K562 (cell line): ENCODE results near the gene PDE3A. TPM values are rescaled to one million over a fixed set of nuclear protein-coding genes. Genes with fewer than 3 reads are reported as not detected.

ENCODE experiments used
- ATAC-seq: fragments of 200-7000 bp; cut with Tn5 transposase; 3 replicates; pipeline ENCODE4 v1.9.1; 2020; ENCODE audit warnings: moderate library complexity
- BruUV-seq: library from RNA; stranded (reverse); fragments of 400-500 nt; replicated peaks from 2 replicates; lab custom pipeline; 2021; lab: Mats Ljungman, UMichigan
- CTCF ChIA-PET: fragments of 300-600 bp; formaldehyde crosslinking; extraction: SDS; loops from one replicate; lab custom pipeline; 2021; ENCODE audit warnings: low intra/inter-chr PET ratio; lab: Yijun Ruan, JAX
- POLR2A ChIA-PET: fragments of 300-600, 350-650 bp; sonication (Branson Sonifier 250); formaldehyde crosslinking; extraction: SDS; loops from one replicate; lab custom pipeline; 2021; ENCODE audit warnings: antibody characterized with exemption, inconsistent platforms; lab: Yijun Ruan, JAX
- DNase-seq, 4 experiments: peaks; one replicate each; pipeline versions ENCODE4 v3.0.0 to v3.0.0-alpha.2; 2011 to 2018; ENCODE audit warnings: low spot score in 3 of 4, mixed read lengths in 3 of 4; ENCODE audit errors: extremely low read depth in 1 of 4
- FAIRE-seq: peaks from 2 replicates; lab custom pipeline; 2011; peaks lifted over from hg19 to GRCh38; lab: Jason Lieb, UNC
- H2AFZ ChIP-seq: 2 replicates; pipeline ENCODE4 v1.6.0; 2011; ENCODE audit warnings: low read depth, low read length, control low read depth, inconsistent platforms
- H3K27ac ChIP-seq: fragments of 200-600 bp; 3 replicates; pipeline ENCODE4 v1.8.0; 2011; ENCODE audit warnings: low read depth, mild to moderate bottlenecking, control low read depth, inconsistent platforms, low read length, moderate library complexity, mixed read lengths; ENCODE audit errors: extremely low read depth
- H3K27me3 ChIP-seq, 2 experiments: fragments of 300-600 bp in 1 of 2; 2 replicates in 1 of 2; 3 replicates in 1 of 2; pipeline versions ENCODE4 v1.6.0 to v1.8.0; 2011; ENCODE audit warnings: inconsistent platforms in 2 of 2, low read length in 2 of 2, mild to moderate bottlenecking in 1 of 2, mixed read lengths in 1 of 2, moderate library complexity in 1 of 2; ENCODE audit not compliant: control insufficient read depth in 2 of 2, insufficient read depth in 2 of 2
- H3K36me3 ChIP-seq: fragments of 300-600 bp; 3 replicates; pipeline ENCODE4 v1.8.0; 2011; ENCODE audit warnings: mild to moderate bottlenecking, low read length, inconsistent platforms; ENCODE audit not compliant: control insufficient read depth, insufficient read depth
- H3K4me1 ChIP-seq, 2 experiments: fragments of 200-600 bp in 1 of 2; replicated peaks in 1 of 2; 2 replicates in 1 of 2; 3 replicates in 1 of 2; pipeline versions ENCODE4 v1.5.1 to v1.8.0; 2011; ENCODE audit warnings: inconsistent platforms in 2 of 2, low read length in 2 of 2, mild to moderate bottlenecking in 1 of 2, mixed read lengths in 1 of 2, moderate library complexity in 1 of 2; ENCODE audit not compliant: control insufficient read depth in 2 of 2, insufficient read depth in 2 of 2
- H3K4me2 ChIP-seq: 2 replicates; pipeline ENCODE4 v1.6.1; 2011; ENCODE audit warnings: low read length, control low read depth, inconsistent platforms, mixed read lengths; ENCODE audit not compliant: insufficient read depth
- H3K4me3 ChIP-seq: fragments of 200-600 bp; sonication (generic), shearing (Covaris generic); 2 replicates; pipeline ENCODE4 v1.5.1; 2016; ENCODE audit warnings: control low read depth, inconsistent platforms
- H3K79me2 ChIP-seq: fragments of 200-600 bp; 3 replicates; pipeline ENCODE4 v1.8.0; 2011; ENCODE audit warnings: low read length, inconsistent platforms; ENCODE audit not compliant: control insufficient read depth, insufficient read depth
- H3K9ac ChIP-seq, 2 experiments: 2 replicates each; pipeline versions ENCODE4 v1.6.0 to v1.6.1; 2011; ENCODE audit warnings: low read depth in 2 of 2, low read length in 2 of 2, control low read depth in 1 of 2, inconsistent platforms in 1 of 2, mild to moderate bottlenecking in 1 of 2, mixed read lengths in 1 of 2; ENCODE audit not compliant: insufficient read depth in 1 of 2
- H3K9me1 ChIP-seq: one replicate; pipeline ENCODE4 v1.6.0; 2011; ENCODE audit warnings: inconsistent platforms, mild to moderate bottlenecking, low read length, moderate library complexity; ENCODE audit not compliant: control insufficient read depth, insufficient read depth
- H3K9me3 ChIP-seq: replicated peaks from 2 replicates; pipeline ENCODE4 v1.5.1; 2011; ENCODE audit warnings: low read depth, low read length, inconsistent platforms; ENCODE audit not compliant: control insufficient read depth, insufficient read depth
- H4K20me1 ChIP-seq: replicated peaks from 2 replicates; pipeline ENCODE4 v1.6.1; 2011; ENCODE audit warnings: low read length, inconsistent platforms, mixed read lengths; ENCODE audit not compliant: control insufficient read depth, insufficient read depth
- BHLHE40 ChIP-seq: IDR thresholded peaks from 2 replicates; pipeline ENCODE4 v1.6.1; 2011; ENCODE audit warnings: low read length, improper control_type of control experiment
- BRF2 ChIP-seq: IDR thresholded peaks from 3 replicates; pipeline ENCODE4 v1.6.1; 2011; ENCODE audit warnings: borderline replicate concordance, mild to moderate bottlenecking; ENCODE audit not compliant: insufficient read length, insufficient read depth
- CEBPB ChIP-seq: fragments of 450-650 bp; IDR thresholded peaks from 2 replicates; pipeline ENCODE4 v1.6.1; 2016; ENCODE audit warnings: missing genetic modification characterization, missing compliant biosample characterization
- ESRRA ChIP-seq: fragments of 450-650 bp; IDR thresholded peaks from 2 replicates; pipeline ENCODE4 v1.6.1; 2014; ENCODE audit warnings: low read depth, mild to moderate bottlenecking, moderate library complexity, borderline replicate concordance
- ETS1 ChIP-seq: conservative IDR thresholded peaks from 2 replicates; pipeline ENCODE4 v1.6.1; 2011; ENCODE audit warnings: low read depth, mild to moderate bottlenecking, low read length; ENCODE audit not compliant: control insufficient read depth
- NFE2 ChIP-seq: IDR thresholded peaks from 2 replicates; pipeline ENCODE4 v1.6.1; 2014; ENCODE audit warnings: antibody characterized with exemption, low read depth
- RBM14 ChIP-seq: fragments of 200-400 bp; formaldehyde crosslinking; IDR thresholded peaks from 2 replicates; pipeline ENCODE4 v1.6.1; 2018; ENCODE audit warnings: low read depth, mild to moderate bottlenecking, low read length, moderate library complexity, borderline replicate concordance; ENCODE audit not compliant: insufficient read depth
- RCOR1 ChIP-seq, 2 experiments: IDR thresholded peaks; 2 replicates each; pipeline ENCODE4 v1.6.1; 2012; ENCODE audit warnings: low read depth in 2 of 2, low read length in 2 of 2, borderline replicate concordance in 1 of 2, improper control_type of control experiment in 1 of 2
- RFX5 ChIP-seq: IDR thresholded peaks from 2 replicates; pipeline ENCODE4 v1.6.1; 2011; ENCODE audit warnings: low read depth, mild to moderate bottlenecking, improper control_type of control experiment, low read length
- SMARCB1 ChIP-seq: IDR thresholded peaks from 2 replicates; pipeline ENCODE4 v1.6.1; 2011; ENCODE audit warnings: improper control_type of control experiment, low read depth; ENCODE audit not compliant: insufficient read length
- ZNF518B ChIP-seq: fragments of 250-450 bp; sonication (Bioruptor Pico); IDR thresholded peaks from 2 replicates; pipeline ENCODE4 v1.5.0; 2021; ENCODE audit warnings: mild to moderate bottlenecking, moderate library complexity
- WGBS: fragments of 100-300 bp; shearing (Covaris generic); methylation state at CpG from one replicate; pipeline ENCODE4 v1.1.6; 2016; ENCODE audit warnings: low coverage, mixed read lengths; ENCODE audit not compliant: insufficient coverage; ENCODE audit errors: missing lambda C conversion rate; 5-methylcytosine and 5-hydroxymethylcytosine counted together
- in situ Hi-C: fragments of 300-500 bp; cut with MboI; formaldehyde crosslinking; loops from 4 replicates; pipeline ENCODE4 v1.15.0; 2018; ENCODE audit warnings: inconsistent platforms, mixed read lengths
- intact Hi-C: fragments of 100-400 bp; cut with micrococcal nuclease; formaldehyde crosslinking; loops from 2 replicates; pipeline ENCODE4 v1.14.2; 2022
- polyA plus RNA-seq, 8 experiments: library from polyadenylated mRNA; depleted of rRNA in 4 of 8; stranded (reverse) in 5 of 8; unstranded in 3 of 8; fragments of >200 nt; fragmentation: Nextera tagmentation in 2 of 8; fragmentation: Illumina TruSeq in 1 of 8; extraction: Ambion mirVana in 2 of 8; extraction: Trizol in 1 of 8; gene quantifications; 2 replicates each; pipeline versions ENCODE4 v1.2.1 to v1.2.3, GENCODE V29; 2011 to 2014; ENCODE audit warnings: inconsistent platforms in 1 of 8, missing spikeins in 1 of 8
- total RNA-seq, 7 experiments: library from RNA; depleted of rRNA in 6 of 7; stranded (reverse); fragments of >200 nt in 6 of 7; fragmentation: Illumina TruSeq in 2 of 7; extraction: Trizol in 2 of 7; gene quantifications; 2 replicates each; pipeline versions ENCODE4 v1.2.1 to v1.2.3, GENCODE V29; 2011 to 2021; ENCODE audit warnings: low replicate concordance in 1 of 7

PDE3A gene
- total and polyA plus RNA-seq, 9 of the 15 experiments (the other 6 are each of a cell fraction or from before 2014, with no cell fraction given), result 0.02 TPM; not detected in 8

DNA sequence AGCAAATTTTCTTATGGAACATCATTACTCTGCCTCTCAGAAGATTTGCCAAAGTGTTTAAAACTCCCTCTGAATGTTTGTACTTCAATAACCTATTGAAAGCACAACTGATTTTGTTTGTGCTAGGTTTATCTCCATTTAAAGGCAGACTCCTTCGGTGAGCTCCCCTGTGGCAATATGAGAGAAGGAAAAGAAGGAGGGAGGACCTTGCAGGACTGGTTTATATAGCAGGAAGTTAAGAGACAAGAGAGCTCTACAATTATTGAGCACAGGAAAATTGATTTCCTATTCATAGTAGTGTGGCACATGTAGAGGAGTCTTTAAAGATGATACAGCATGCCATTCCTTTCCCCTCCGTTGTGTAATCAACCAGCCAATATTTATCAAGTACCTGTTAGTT, 75.5 kb downstream of the PDE3A start:
- Histone ChIP-seq H4K20me1 (no peaks in the 10 kb centered on the region), H3K27me3 (no peaks in the 10 kb centered on the region), H3K9me1 (no peaks in the 10 kb centered on the region), H3K4me3 (no peak overlapping the region), H3K36me3 (no peaks in the 10 kb centered on the region), H3K9ac (no peak overlapping the region), H3K4me1 (no peaks in the 10 kb centered on the region)
- no peak for DNase-seq
- WGBS, result 0% methylated on average over 1 of the region's 2 CpGs
- FAIRE-seq, result no peak
- POLR2A ChIA-PET, result no interaction called here
- no peak for ATAC-seq
- in situ Hi-C loops, result no loop called here
- TF ChIP-seq ETS1 (no peak), RFX5 (no peak), RBM14 (no peak), SMARCB1 (no peak), CEBPB (tag) (no peak), BRF2 (no peak), RCOR1 (IDR thresholded peaks at IDR 0.05; ENCODE audit: borderline replicate concordance in 1 of 2, low read depth in 2 of 2, low read length in 2 of 2) (no peak), BHLHE40 (no peak), ESRRA (no peak), NFE2 (no peak), ZNF518B (no peak)
- TF ChIP-seq, all 486 proteins: peak for 0
- no peak overlapping the region for H3K4me2 ChIP-seq
- no peaks in the 10 kb centered on the region for H3K79me2 ChIP-seq
- H3K27ac ChIP-seq, result no peak overlapping the region
- H3K9me3 ChIP-seq, result no peaks in the 10 kb centered on the region
- no peak overlapping the region for H2AFZ ChIP-seq
- CTCF ChIA-PET, result no interaction called here
- intact Hi-C loops, result no loop called here
- no TSS peak for BruUV-seq
